HG03354 (cell line): ENCODE data around the gene RPS6KA2.

ENCODE experiments used
- ATAC-seq: cut with Tn5 transposase; IDR thresholded peaks from one replicate; pipeline ENCODE4 v1.9.1; 2021; ENCODE audit warnings: mild to moderate bottlenecking; ENCODE audit not compliant: unreplicated experiment, poor library complexity, severe bottlenecking

RPS6KA2 gene

GRCh38 chr6:166497087-166497899 lies 129.8 kb downstream of the RPS6KA2 start:
- no peak for ATAC-seq

- ATAC-seq = no peak
Measured at GRCh38 chr6:166496460-166496859, 130.6 kb downstream of the RPS6KA2 start.

GRCh38 chr6:166495487-166496314 lies 131.3 kb downstream of the RPS6KA2 start:
- ATAC-seq = no peak

- no peak for ATAC-seq
Measured at GRCh38 chr6:166494757-166495486, 132.1 kb downstream of the RPS6KA2 start.

GRCh38 chr6:166494101-166494441 lies 133.0 kb downstream of the RPS6KA2 start:
- ATAC-seq = no peak

GRCh38 chr6:166493427-166494100 lies 133.5 kb downstream of the RPS6KA2 start:
- ATAC-seq = no peak

- no peak for ATAC-seq
Measured at GRCh38 chr6:166492092-166492741, 134.8 kb downstream of the RPS6KA2 start.

GRCh38 chr6:166490671-166491500 lies 136.2 kb downstream of the RPS6KA2 start:
- no peak for ATAC-seq

- no peak for ATAC-seq
Measured at GRCh38 chr6:166489301-166490155, 137.5 kb downstream of the RPS6KA2 start.

- peak; percentile 1 for ATAC-seq
Measured at GRCh38 chr6:166488701-166489100, 138.3 kb downstream of the RPS6KA2 start.

- peak; percentile 97 for ATAC-seq
Measured at GRCh38 chr6:166488076-166488685, 138.9 kb downstream of the RPS6KA2 start.

GRCh38 chr6:166487148-166487547 lies 139.9 kb downstream of the RPS6KA2 start:
- no peak for ATAC-seq

- no peak for ATAC-seq
Measured at GRCh38 chr6:166486536-166486880, 140.5 kb downstream of the RPS6KA2 start.

GRCh38 chr6:166485651-166486535 lies 141.2 kb downstream of the RPS6KA2 start:
- ATAC-seq = no peak

- no peak for ATAC-seq
Measured at GRCh38 chr6:166484863-166485262, 142.2 kb downstream of the RPS6KA2 start.

GRCh38 chr6:166483573-166484250 lies 143.3 kb downstream of the RPS6KA2 start:
- no peak for ATAC-seq
